Measurements from ENCODE around the gene BAIAP2L1.

Gene BAIAP2L1

GRCh38 chr7:98289333-98289875, 111.5 kb downstream of the BAIAP2L1 start:
- no peak for DNase-seq

GRCh38 chr7:98288064-98288823, 112.6 kb downstream of the BAIAP2L1 start:
- no peak for DNase-seq

- DNase-seq = no peak
Observed at GRCh38 chr7:98287486-98287959, 113.4 kb downstream of the BAIAP2L1 start.

- no peak for DNase-seq
Observed at GRCh38 chr7:98286701-98287485, 114.0 kb downstream of the BAIAP2L1 start.

GRCh38 chr7:98286093-98286539, 114.8 kb downstream of the BAIAP2L1 start:
- peak; percentile 14 for DNase-seq

- DNase-seq = no peak
Observed at GRCh38 chr7:98285157-98286092, 115.5 kb downstream of the BAIAP2L1 start.

GRCh38 chr7:98284335-98285036, 116.4 kb downstream of the BAIAP2L1 start:
- DNase-seq = no peak

GRCh38 chr7:98283887-98284222, 117.0 kb downstream of the BAIAP2L1 start:
- DNase-seq = no peak

GRCh38 chr7:98283127-98283886, 117.6 kb downstream of the BAIAP2L1 start:
- peak; percentile 12 for DNase-seq

- DNase-seq = no peak
Observed at GRCh38 chr7:98282703-98283102, 118.2 kb downstream of the BAIAP2L1 start.

GRCh38 chr7:98281757-98282606, 118.9 kb downstream of the BAIAP2L1 start:
- DNase-seq = no peak

- peak; percentile 91 for DNase-seq
Observed at GRCh38 chr7:98280791-98281756, 119.8 kb downstream of the BAIAP2L1 start, which contains the start of gene BRI3. BRI3 (plus strand) TSS chr7:98281686; CDS start chr7:98281796, 110 bp downstream.

- DNase-seq = no peak
Observed at GRCh38 chr7:98280296-98280695, 120.6 kb downstream of the BAIAP2L1 start.

GRCh38 chr7:98278936-98279335, 122.0 kb downstream of the BAIAP2L1 start:
- no peak for DNase-seq

- DNase-seq = no peak
Observed at GRCh38 chr7:98278408-98278807, 122.5 kb downstream of the BAIAP2L1 start.

GRCh38 chr7:98276241-98276761, 124.6 kb downstream of the BAIAP2L1 start:
- no peak for DNase-seq

- no peak for DNase-seq
Observed at GRCh38 chr7:98267303-98267702, 133.6 kb downstream of the BAIAP2L1 start.

GRCh38 chr7:98266840-98267239, 134.1 kb downstream of the BAIAP2L1 start:
- peak; percentile 9 for DNase-seq

Data from CD4-positive, alpha-beta T cell treated with Interleukin-21 for 1 hour (primary cell).